ENCODE results near the gene APPL1.

The APPL1 gene, protein sequence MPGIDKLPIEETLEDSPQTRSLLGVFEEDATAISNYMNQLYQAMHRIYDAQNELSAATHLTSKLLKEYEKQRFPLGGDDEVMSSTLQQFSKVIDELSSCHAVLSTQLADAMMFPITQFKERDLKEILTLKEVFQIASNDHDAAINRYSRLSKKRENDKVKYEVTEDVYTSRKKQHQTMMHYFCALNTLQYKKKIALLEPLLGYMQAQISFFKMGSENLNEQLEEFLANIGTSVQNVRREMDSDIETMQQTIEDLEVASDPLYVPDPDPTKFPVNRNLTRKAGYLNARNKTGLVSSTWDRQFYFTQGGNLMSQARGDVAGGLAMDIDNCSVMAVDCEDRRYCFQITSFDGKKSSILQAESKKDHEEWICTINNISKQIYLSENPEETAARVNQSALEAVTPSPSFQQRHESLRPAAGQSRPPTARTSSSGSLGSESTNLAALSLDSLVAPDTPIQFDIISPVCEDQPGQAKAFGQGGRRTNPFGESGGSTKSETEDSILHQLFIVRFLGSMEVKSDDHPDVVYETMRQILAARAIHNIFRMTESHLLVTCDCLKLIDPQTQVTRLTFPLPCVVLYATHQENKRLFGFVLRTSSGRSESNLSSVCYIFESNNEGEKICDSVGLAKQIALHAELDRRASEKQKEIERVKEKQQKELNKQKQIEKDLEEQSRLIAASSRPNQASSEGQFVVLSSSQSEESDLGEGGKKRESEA

DNA sequence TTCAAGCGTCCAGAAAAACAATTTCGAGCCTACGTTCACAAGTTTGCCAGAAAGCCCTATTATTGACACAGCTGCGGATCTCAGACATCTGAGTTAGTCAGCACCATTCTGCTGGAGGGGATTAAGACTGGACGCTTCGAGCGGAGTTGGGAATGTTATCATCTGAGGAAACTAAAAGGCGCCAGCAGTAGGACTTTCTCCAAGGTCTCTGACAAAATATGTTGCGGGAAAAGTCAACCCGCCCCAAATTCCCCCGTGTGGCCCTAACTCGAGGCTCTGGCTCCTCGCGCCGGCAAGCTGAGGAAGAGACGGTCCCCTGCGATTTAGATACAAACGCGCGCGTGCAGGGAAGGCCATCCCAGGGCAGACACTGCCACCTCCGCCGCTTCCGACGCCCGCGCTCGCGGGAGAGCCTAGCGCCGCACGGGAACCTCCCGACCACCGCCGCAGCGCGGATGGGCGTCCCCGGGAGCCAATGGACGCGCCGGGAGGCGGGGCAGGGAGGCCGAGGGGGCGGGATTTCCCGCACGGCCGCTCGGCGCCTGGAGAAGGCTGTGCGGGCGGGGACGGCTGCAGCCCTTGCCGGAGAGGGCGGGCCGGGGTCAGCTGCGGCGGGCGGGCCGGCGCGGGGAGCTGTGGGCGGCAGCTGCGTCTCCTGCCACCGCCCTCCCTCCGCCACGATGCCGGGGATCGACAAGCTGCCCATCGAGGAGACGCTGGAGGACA, at the start of gene APPL1:
Gene APPL1, plus strand, starts transcription at position 526 of the 726 bp plus-strand sequence. Its CDS starts 155 bp downstream, at position 681.
- no peak for FAIRE-seq

DNA sequence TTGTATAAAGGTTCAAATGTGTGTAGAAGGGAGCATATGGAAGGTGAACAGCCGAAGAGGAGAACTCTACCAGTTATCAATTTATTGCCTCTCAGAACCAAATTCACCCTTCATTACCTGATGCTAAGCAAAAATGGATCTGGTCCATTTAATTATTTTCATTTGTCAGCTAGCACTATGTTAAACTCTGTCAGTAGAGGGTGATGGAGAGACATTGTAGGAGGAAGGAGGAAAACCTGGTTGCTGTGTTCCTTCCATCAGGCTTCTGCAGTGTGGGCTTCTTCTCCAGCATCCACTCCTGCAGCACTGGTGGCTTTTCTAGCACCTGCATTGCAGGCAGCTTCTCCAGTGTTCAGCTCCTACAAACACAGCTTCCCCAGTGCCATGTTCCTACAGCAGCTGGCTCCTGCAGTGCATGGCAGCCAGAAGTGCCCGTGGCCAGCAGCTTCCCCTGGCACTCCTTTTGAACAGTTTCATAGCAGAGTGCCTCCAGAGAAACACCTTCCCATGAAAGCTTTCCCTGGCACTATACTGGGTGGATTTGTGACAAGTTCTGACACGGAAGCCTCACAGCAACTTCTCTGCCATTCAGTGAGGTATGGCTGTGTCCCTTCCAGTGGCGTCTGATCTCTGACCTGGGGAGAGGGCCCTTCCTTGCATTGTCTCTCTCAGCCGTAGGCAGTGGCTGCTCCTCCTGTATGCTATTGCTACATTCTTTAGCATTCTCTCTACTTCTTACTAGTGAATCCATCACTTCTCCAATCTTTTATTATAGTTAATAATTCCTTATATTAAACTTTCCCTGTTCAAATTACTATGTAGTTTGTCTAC, 47.7 kb upstream of the APPL1 start:
- FAIRE-seq, result no peak

DNA sequence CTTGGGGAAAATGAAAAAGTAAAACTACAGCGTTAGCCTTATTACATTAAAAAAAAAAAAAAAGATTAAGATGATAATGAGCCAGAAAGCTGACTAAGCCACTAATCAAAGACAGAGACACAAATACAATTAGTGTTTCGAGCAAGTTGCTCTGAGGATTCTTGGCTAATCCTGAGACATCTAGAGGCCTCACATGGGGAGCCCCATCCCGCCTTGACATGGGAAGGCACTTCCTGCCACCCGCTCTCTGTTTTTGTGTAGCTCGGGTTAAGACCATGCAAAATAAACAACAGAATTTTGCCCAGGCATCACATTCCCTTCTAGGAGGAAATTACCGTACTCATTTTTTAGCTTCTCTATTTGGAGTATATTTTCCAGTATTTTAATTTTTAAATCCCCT, 43.0 kb upstream of the APPL1 start:
- FAIRE-seq, result no peak

DNA sequence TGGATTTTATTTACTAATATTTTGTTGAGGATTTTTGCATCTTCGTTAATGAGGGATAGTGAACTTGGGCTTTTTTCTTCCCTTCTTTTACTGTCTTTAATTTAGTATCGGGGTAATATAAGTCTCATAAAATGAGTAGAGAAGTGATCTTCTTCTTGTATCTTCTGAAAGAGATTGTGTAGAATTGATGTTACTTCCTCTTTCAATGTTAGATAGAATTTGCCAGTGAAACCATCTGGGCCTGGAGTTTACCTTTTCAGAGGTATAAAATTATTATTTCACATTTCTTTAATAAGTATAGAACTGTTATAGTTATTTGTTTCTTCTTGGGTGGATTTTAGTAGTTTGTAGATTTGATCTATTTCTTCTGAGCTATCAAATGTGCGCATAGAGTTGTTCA, 35.5 kb upstream of the APPL1 start:
- no peak for FAIRE-seq

DNA sequence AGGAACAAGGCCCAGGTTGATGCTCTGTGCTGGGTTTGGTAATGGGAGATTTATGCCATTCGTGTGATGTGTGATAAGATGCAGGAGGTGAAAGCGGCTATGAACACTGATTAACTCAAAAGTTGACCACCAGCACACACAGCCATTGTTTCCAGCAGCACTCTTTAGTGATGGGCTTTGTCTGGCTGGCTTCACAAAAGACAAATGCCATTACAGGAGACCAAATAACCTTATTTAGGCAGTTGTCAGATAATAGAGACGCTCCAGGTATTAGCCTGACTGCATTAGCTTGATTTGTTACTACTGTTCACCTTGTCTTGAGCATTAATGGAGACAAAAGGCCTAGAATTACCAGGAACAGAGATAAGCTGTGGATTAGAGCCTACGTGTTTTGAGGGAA, 32.9 kb upstream of the APPL1 start:
- no peak for FAIRE-seq

DNA sequence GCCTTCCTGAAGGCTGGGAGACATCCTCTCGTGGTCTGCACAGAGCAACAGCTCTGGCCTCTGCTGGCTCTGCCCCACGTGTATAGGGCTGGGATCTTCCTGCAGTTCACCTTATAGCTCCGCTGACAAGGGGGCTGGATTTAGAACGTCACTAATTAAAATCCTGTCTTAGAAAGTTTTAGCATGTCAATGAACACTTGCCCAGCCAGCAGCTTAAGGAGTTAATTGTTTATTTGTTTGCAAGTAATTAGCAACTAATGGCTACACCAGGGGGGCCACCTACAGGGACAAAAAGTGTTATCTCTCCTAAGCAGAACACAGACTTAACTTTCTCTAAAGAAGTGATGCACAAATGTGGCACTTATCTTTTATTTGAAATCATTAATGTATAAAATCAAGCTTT, 27.6 kb upstream of the APPL1 start, which contains the start of gene HESX1:
Gene HESX1, minus strand, starts transcription at position 84 of the 403 bp plus-strand sequence. Its CDS starts 60 bp downstream, at position 24.
- FAIRE-seq, result no peak

DNA sequence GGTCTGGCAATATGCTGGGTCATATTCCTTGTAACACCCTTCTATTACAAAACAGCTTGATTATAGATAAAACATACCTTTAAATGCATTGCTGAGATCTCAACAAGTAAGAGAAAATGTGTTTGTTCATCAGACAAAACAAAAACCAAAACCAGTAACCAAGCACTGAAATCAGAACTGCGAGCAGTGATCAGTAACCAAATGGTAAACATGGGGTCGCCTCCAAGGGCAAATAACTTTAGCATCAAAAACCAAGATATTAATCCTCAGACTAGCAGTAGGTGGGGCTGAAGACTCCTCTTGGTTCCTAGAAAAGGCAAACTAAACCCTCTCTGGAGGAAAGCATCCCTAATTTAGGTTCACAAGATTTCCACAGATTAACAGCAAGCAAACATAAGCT, 21.1 kb upstream of the APPL1 start:
- FAIRE-seq, result no peak

DNA sequence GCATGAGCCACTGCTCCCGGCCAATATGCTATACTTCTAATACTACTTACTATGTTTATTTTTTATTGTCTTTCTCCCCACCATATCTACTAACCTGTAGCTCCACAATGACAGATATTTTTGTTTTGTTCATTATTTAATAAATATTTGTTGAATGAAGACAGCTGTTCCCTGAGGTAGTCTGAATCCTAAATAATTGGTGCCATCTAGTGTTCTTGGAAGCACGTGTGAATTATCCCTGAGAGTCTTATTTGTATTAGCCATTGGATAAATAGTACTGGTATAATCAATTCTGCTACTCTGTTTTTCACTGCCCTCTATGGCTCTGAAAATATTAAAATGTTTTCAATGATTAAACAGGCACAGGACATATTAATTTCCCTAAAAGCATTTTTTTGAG, 5.6 kb upstream of the APPL1 start:
- FAIRE-seq, result peak; percentile 61

DNA sequence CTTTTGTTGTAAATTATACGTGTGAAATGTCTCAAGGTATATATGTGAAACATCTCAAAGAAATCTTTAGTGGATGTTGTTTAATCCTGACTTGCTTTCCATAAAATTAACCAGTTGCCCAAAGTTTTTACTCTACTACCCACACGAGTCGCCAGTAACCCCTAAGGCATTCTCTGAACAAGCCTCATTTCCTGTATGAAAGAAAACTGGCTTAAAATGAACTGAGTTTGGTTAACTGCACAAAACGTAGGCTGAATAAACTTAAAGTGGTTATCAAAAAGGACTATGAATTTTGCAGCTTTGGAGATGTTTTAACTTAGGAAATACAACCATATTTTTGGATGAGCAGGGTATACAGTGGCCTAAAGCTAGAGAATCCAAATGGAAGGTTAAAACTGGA, 2.7 kb upstream of the APPL1 start:
- FAIRE-seq, result no peak

DNA sequence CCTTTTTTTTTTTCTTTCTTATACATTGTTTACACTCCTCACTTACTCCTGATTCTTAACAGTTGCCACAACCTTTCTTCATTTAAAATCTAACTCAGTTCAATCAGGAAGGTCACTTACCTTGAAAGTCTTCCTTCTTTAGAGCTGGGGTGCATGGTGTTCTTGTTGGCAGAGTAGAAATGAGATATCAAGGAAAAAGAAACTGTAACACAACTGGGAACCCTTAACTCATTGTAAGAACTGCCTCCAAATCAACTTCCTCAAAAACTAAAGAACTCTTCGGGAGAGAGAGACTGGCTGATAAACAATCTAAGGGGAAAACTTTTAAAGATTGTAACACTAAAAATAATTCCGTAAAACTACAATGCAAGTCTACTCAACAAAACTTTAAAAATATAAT, 1.4 kb upstream of the APPL1 start:
- no peak for FAIRE-seq

DNA sequence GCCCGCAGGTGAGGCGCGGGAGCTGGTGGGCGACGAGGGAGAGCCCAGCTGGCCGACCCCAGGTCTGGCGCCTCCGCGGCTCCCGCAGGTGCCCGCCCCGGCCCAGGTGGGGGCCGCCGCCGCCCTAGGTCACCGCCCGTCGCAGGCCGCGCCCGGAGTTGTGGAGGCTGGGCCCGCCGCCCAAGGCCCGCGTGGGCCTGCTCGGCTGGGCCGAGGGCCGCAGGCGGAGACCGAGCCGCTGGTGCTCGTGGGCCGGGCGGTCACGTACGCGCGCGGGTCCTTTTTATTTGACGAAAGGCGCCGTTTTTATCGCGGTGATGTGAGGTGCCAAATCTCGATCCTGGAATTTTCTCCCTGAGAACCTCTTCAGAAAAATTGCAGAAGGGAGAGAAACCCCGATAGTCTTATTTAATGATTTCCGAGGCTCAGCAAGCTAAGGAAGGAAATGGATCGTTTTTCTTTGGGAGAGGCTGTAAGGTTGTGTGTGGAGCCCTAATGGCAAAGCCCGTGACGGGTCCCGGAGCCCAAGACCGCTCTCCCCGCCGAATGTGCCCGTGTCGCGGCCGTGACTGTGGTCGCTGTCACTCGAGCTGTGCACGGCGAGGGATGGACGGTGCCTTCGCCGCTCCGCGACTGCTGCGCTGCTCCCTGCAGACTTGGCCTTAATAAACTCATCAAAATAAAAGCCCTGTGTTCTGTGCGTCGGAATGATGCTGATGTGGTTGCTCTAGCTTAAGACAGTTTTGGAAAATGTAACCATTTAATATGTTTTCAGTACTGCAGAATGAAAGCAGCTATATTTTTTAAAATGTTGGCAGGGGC, 612 bp downstream of the APPL1 start:
- FAIRE-seq, result no peak

DNA sequence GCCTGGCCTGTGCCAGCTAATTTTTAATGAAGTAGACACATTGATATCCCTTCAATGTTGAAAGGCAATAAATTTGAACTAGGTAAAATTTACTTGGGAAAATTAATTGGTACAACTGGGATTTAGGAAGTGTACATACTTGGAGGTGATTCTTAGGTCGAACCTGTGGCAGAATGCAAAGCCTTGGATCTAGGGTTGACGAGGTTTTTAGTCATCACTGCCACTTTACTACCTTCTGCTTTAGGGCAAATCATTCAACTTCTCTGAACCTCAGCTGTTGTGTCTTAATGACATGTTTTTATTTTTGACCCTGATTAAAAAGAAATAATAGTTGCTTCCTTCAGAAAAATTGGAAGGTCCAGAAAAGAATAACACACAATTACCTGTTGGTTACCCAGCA, 2.5 kb downstream of the APPL1 start:
- FAIRE-seq, result no peak

DNA sequence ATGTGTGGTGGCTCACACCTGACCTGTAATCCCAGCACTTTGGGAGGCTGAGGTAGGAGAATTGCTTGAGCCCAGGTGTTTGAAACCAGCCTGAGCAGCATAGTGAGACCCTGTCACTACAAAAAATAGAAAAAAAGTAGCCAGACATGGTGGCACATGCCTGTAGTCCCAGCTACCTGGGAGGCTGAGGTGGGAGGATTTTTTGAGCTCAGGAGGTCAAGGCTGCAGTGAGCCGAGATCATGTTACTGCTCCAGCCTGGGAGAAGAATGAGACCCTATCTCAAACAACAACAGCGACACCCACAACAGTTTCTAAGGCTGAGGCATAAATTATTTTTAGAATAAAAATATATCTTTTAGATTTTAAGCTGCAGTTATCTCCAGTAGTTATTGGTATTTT, 6.3 kb downstream of the APPL1 start:
- no peak for FAIRE-seq

DNA sequence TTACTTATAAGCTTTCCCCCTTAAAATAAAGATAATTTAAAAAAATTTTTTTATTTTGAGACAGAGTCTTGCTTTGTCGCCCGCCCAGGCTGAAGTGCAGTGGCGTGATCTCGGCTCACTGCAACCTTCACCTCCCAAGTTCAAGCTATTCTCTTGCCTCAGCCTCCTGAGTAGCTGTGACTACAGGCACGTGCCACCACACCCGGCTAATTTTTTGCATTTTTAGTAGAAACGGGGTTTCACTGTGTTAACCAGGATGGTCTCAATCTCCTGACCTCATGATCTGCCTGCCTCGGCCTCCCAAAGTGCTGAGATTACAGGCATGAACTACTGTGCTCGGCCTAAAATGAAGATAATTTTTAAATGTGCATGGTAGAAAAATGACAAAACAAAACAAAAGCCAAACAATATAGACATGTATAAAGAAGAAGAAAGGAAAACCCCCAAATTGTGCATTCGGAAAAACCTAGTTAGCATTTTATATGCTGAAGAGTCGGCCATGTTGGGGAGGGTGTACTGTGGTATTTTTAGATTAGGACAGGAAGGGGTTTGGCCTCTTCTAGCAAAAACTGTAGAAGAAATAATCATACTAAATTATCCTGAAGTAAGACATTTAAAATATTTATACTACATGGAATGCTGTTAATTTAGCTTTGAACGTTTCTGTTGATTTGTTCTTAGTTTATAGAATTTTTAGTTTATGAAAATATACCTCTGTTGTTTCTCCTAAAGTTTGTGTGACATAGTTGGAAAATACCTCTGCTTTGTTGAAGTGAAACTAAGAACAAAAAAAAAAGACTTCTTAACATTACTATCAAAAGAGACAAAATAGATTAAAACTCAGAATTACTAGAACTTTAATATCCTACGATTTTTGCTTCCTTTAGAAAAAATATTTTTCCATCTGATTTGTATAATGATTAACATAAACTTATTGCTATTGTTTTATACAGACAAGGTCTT, 7.4 kb downstream of the APPL1 start:
- peak; percentile 4 for FAIRE-seq

DNA sequence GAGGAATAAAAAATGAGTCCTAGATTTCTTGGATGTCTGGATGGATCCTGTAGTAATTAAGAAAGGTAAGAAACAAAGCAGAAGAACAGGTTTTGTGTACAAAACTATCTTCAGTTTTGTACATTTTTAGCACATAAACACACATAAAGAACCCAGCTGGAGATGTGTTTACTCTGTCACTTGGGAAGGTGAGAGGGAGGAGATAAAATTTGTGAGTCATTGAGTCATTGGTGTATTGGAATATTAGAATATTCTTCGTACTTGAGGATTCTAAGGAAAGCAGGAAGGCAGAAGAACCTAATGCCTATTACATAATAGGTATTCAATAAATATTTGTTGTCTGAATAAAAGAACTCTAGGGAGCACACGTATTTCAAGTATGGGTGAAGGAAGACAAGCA, 17.4 kb downstream of the APPL1 start:
- no peak for FAIRE-seq

DNA sequence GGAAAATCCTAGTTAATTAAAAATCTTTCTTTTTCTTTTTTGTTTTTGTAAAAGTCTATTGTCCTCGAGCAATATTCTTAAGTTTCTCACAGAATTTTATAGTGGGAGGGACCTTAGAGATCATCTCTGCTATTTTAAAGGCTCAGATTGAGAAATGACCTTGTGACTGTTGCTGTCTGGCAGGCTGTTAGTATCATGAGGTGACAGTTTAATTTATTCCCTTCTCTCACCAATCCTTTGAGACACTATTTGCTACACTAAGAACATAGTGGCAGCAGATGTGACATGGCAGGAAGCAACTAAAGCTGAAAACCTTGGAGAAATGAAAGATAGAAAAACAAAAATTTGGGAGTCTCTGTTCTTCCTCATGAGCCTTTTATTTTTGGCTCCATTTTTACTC, 24.9 kb downstream of the APPL1 start:
- no peak for FAIRE-seq

DNA sequence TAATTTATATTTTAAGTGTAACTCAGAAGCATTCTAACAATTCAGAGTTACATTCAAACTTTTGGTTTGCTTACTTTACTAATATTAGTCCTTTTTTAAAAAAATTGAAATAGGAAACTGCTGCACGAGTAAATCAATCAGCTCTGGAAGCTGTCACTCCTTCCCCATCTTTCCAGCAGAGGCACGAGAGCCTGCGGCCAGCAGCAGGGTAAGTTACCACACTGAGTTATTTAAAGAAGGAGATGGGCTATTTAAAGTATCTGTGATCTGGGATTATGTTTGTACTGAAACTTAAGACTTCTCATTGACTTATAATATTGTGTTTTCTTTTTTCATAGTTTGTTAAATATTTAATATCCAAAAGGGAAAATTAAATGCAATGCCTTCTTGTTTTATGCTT, 29.3 kb downstream of the APPL1 start:
- FAIRE-seq, result no peak

DNA sequence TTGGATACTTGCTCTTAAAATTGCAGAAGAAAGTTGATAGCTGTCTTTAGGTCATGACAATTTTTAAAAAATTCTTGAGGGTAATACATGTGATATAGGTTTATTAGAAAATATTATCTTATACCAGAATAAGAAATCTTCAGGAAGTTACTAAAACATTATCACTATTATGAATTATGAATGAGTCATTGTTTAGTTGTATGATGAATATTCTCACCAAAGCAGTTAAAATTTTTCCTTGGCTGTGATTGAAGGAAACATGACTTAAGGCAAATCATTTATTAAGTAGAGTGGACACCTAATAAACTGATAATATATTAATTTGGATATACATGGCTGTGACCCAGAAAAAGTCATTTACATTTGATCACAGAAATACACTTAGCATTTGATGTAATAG, 30.1 kb downstream of the APPL1 start:
- no peak for FAIRE-seq

DNA sequence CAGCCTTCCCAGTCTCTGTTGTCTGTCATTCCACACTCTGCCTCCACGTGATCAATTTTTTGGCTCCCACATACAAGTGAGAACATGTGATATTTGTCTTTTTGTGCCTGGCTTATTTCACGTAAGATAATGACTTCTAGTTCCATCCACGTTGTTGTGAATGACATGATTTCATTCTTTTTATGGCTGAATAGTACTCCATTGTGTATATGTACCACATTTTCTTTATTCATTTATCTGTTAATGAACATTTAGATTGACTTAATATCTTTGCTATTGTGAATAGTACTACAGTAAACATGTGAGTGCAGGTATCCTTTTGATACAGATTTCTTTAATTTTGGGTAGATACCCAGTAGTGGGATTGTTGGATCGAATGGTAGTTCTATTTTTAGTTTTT, 33.6 kb downstream of the APPL1 start:
- no peak for FAIRE-seq

DNA sequence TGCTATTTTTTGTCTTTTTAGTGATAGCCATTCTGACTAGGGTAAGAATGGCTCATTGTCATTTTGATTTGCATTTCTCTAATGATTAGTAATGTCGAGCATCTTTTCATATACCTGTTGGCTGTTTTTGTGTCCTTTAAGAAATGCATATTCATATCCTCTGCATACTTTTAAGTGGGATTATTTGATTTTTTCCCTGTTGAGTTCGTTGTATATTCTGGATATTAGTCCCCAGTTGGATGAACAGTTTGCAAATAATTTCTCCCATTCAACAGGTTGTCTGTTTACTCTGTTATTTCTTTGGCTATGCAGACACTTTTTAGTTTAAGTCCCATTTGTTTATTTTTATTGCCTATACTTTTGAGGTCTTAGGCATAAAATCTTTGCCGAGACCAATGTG, 34.4 kb downstream of the APPL1 start:
- no peak for FAIRE-seq

DNA sequence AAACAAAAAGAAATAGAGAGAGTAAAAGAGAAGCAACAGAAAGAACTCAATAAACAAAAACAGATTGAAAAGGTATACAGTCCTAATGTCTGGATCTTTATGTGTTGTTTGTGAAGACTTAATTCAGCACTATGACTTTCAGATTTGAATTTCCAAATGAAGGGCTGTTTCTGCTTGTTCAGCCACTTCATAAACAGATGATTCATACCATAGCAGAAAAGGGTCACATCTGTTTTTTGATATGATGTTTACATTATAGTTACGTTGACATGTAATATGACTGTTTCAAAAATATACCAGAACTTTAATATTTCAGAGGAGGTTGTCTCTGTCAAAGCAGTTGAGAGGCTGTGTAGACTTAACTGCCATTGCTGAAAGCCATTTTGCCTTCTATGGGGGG, 40.9 kb downstream of the APPL1 start:
- no peak for FAIRE-seq

Measured in endometrium (tissue), 2 donors.